Pons (tissue), 1 donor: ENCODE data around the gene ZNF669.
A peak's percentile ranks its signal among the peaks of the same experiment; 100 is the strongest.
"Not testable (repeated sequence)": the region's sequence is repeated elsewhere in the genome, so short reads cannot be mapped to it uniquely, and the experiment has no call there.

Experiments used
- DNase-seq: peaks from one replicate; pipeline ENCODE4 v3.0.0-alpha.2; 2016; ENCODE audit warnings: low spot score

The ZNF669 gene

GRCh38 chr1:247103859-247104591 lies at the start of gene ZNF669:
TSS of gene ZNF669 (minus strand) at chr1:247104356. CDS start at chr1:247104199, 157 bp downstream.
- DNase-seq = peak; percentile 97

- no peak for DNase-seq
These were observed 43.6 kb upstream of the ZNF669 start for GRCh38 chr1:247147781-247148180.

- not testable (repeated sequence) for DNase-seq
These were observed 43.0 kb upstream of the ZNF669 start for GRCh38 chr1:247147120-247147519.

GRCh38 chr1:247146671-247147070 lies 42.5 kb upstream of the ZNF669 start:
- DNase-seq = no peak

- DNase-seq = no peak
These were observed 41.1 kb upstream of the ZNF669 start for GRCh38 chr1:247145279-247145678.

GRCh38 chr1:247139557-247139956 lies 35.4 kb upstream of the ZNF669 start:
- DNase-seq = not testable (repeated sequence)

GRCh38 chr1:247131236-247131635 lies 27.1 kb upstream of the ZNF669 start:
- DNase-seq = no peak

GRCh38 chr1:247127519-247128282 lies 23.5 kb upstream of the ZNF669 start:
- peak; percentile 30 for DNase-seq

- DNase-seq = not testable (repeated sequence)
These were observed 22.4 kb upstream of the ZNF669 start for GRCh38 chr1:247126601-247127000.

GRCh38 chr1:247126166-247126565 lies 22.0 kb upstream of the ZNF669 start:
- DNase-seq = not testable (repeated sequence)

- no peak for DNase-seq
These were observed 17.2 kb upstream of the ZNF669 start for GRCh38 chr1:247121382-247121781.

- DNase-seq = not testable (repeated sequence)
These were observed 16.2 kb upstream of the ZNF669 start for GRCh38 chr1:247120408-247120668.

GRCh38 chr1:247119600-247120407 lies 15.6 kb upstream of the ZNF669 start:
- no peak for DNase-seq

GRCh38 chr1:247118946-247119446 lies 14.8 kb upstream of the ZNF669 start:
- no peak for DNase-seq

GRCh38 chr1:247115545-247115944 lies 11.4 kb upstream of the ZNF669 start:
- DNase-seq = no peak

- no peak for DNase-seq
These were observed 11.0 kb upstream of the ZNF669 start for GRCh38 chr1:247115141-247115510.

GRCh38 chr1:247114351-247115140 lies 10.4 kb upstream of the ZNF669 start:
- no peak for DNase-seq

- no peak for DNase-seq
These were observed 9.6 kb upstream of the ZNF669 start for GRCh38 chr1:247113733-247114271.

- no peak for DNase-seq
These were observed 8.9 kb upstream of the ZNF669 start for GRCh38 chr1:247113094-247113497.

GRCh38 chr1:247112479-247112781 lies 8.3 kb upstream of the ZNF669 start:
- DNase-seq = no peak

GRCh38 chr1:247111700-247112478 lies 7.7 kb upstream of the ZNF669 start:
- no peak for DNase-seq
